HUES48 (cell line): Measurements from ENCODE around the gene DDAH1.

ENCODE experiments used
- H3K27ac ChIP-seq: one replicate; pipeline ENCODE4 v1.7.0; 2013; ENCODE audit warnings: low read depth, low read length, inconsistent platforms
- H3K27me3 ChIP-seq: 2 replicates; pipeline ENCODE4 v1.6.1; 2013; ENCODE audit warnings: mild to moderate bottlenecking, low read length; ENCODE audit not compliant: control insufficient read depth, insufficient read depth
- H3K36me3 ChIP-seq: 2 replicates; pipeline ENCODE4 v1.6.1; 2013; ENCODE audit warnings: low read length; ENCODE audit not compliant: control insufficient read depth, insufficient read depth
- H3K4me1 ChIP-seq: 2 replicates; pipeline ENCODE4 v1.6.1; 2013; ENCODE audit warnings: mild to moderate bottlenecking, low read length; ENCODE audit not compliant: control insufficient read depth, insufficient read depth
- H3K4me3 ChIP-seq: 2 replicates; pipeline ENCODE4 v1.5.1; 2013; ENCODE audit warnings: mild to moderate bottlenecking, low read depth, low read length
- H3K9ac ChIP-seq: 2 replicates; pipeline ENCODE4 v1.6.1; 2013; ENCODE audit warnings: mild to moderate bottlenecking, low read depth, low read length, moderate library complexity
- H3K9me3 ChIP-seq: 2 replicates; pipeline ENCODE4 v1.6.1; 2013; ENCODE audit warnings: low read length; ENCODE audit not compliant: control insufficient read depth, insufficient read depth

Gene DDAH1

DNA sequence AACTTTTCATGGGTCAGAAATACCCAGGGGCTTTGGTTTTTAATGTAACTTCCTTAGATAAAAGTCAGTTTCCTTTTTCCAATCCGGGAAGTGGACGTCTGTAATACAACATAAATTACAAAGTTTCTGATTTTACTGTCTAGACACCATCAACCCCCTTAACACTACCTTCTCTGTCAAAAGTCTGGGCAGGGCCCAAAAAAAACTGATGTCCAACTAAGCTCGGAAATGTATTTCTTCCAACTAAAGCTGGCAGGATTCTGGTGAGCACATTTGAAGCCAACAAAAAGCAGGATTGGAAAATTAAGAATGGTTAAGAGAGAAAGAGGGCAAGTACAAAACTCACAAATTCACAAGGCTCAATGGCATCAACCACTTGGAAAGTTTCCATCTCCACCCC is 24.3 kb downstream of the DDAH1 start:
- Histone ChIP-seq H3K27me3 (no peaks in the 10 kb centered on the region), H3K27ac (no peak overlapping the region), H3K9me3 (no peaks in the 10 kb centered on the region), H3K9ac (no peak overlapping the region), H3K4me3 (no peak overlapping the region), H3K36me3 (no peaks in the 10 kb centered on the region), H3K4me1 (peaks cover 29% of the 10 kb centered on the region)

DNA sequence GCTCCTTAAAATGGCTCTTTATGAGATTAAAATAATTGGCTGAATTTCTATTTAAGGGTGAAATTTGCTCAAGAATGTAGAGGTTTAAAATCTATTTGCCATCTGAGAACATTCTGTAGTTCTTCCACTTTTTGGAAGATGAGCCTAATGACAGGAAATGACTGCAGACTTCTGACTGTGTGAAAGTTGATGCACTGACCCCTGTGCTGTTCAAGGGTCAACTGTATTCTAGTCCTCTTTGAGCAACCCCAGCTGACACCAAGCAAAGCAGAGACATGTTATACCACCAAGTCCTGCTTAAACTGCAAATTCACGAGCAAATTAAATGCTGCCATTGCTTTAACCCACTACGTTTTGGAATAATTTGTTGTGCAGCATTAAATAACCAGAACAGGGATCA is 26.6 kb downstream of the DDAH1 start:
- Histone ChIP-seq H3K9ac (no peak overlapping the region), H3K4me3 (no peak overlapping the region), H3K4me1 (peaks cover 29% of the 10 kb centered on the region), H3K27me3 (no peaks in the 10 kb centered on the region), H3K27ac (no peak overlapping the region), H3K36me3 (no peaks in the 10 kb centered on the region), H3K9me3 (no peaks in the 10 kb centered on the region)

DNA sequence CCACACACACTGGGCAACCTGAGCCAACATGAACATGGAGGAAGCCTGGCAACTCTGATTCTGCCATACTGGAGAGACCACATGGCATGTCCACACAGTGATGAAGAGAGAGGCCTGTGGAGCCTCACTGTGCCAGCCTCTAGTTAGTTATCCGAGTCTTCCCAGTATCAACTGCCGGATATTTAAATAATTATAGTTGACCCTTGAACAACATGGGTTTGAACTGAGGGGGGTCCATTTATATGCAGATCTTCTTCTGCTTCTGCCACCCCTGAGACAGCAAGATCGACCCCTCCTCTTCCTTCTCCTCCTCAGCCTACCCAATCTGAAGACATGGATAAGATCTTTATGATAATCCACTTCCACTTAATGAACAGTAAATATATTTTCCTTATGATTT is 27.8 kb downstream of the DDAH1 start:
- Histone ChIP-seq H3K27me3 (no peaks in the 10 kb centered on the region), H3K4me1 (peaks cover 29% of the 10 kb centered on the region), H3K36me3 (no peaks in the 10 kb centered on the region), H3K27ac (no peak overlapping the region), H3K4me3 (no peak overlapping the region), H3K9me3 (no peaks in the 10 kb centered on the region), H3K9ac (no peak overlapping the region)

DNA sequence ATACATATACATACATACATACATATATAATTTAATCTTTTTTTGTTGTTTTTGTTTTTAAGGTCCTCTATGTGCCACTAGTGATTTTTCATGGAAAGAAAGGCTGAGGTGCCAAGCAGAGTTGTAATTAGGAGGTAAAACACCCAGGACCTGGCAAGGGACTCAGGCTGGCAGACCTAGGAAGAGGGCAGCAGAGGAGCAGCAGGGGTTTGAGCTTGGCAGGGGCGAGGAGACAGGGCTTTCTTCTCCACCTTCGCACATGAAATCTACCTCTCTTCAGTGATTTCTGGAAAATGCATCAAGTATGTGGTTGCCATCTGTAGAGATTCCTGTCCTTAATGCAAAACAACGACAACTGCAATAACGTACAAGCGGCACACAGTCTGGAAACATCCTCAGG is 31.9 kb downstream of the DDAH1 start:
- H3K9ac ChIP-seq = no peak overlapping the region
- no peak overlapping the region for H3K4me3 ChIP-seq
- H3K4me1 ChIP-seq = peaks cover 18% of the 10 kb centered on the region
- no peaks in the 10 kb centered on the region for H3K9me3 ChIP-seq
- no peaks in the 10 kb centered on the region for H3K36me3 ChIP-seq
- H3K27ac ChIP-seq = no peak overlapping the region
- no peaks in the 10 kb centered on the region for H3K27me3 ChIP-seq

DNA sequence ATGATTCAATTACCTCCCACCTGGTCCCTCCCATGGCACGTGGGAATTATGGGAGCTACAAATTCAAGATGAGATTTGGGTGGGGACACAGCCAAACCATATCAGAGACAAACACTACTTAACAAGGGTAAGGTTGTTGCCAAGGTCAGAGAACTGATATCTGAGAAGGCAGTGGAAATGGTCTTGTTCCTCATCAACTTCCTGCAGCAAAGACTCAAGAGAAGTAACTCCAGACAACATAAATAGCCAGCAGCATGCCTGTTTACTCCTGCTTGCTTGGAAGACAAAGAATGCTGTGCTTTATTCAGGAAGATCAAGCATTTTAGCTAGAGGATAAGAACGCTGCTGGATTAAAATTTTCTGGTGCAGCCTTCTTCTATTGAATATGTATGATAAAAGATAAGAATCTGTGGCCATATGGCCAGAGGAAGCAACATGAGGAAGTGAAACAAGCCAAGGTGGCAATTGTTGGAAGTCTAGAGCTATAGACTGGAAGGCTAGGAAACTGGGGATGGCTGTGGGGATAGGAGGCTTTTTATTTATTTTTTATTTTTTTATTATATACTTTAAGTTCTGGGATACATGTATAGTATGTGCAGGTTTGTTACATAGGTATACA is 36.4 kb downstream of the DDAH1 start:
- H3K4me3 ChIP-seq = no peak overlapping the region
- no peaks in the 10 kb centered on the region for H3K36me3 ChIP-seq
- no peaks in the 10 kb centered on the region for H3K27me3 ChIP-seq
- H3K9me3 ChIP-seq = no peaks in the 10 kb centered on the region
- H3K27ac ChIP-seq = no peak overlapping the region
- H3K4me1 ChIP-seq = peaks cover 9% of the 10 kb centered on the region; the same call in 1 of the 2 replicates
- no peak overlapping the region for H3K9ac ChIP-seq

DNA sequence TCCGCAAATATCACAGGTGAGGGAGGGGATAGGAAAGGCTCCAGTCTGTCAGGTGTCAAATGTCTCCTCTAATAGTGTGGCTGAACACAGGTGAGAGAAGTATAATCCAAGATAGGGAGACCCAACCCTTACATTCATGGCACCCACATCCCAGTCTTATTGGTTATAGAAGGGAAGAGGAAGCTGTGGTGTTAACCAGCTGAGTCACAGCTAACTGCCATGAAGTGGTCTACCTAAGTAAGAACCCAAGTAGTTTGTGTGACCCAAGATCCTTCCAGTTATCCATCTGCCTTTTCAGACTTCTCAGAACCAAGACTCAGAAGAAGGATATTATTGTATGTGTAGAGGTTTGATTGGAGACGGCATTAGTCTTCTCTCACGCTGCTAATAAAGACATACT is 37.1 kb downstream of the DDAH1 start:
- no peak overlapping the region for H3K9ac ChIP-seq
- no peak overlapping the region for H3K4me3 ChIP-seq
- H3K36me3 ChIP-seq = no peaks in the 10 kb centered on the region
- no peak overlapping the region for H3K27ac ChIP-seq
- H3K9me3 ChIP-seq = no peaks in the 10 kb centered on the region
- H3K27me3 ChIP-seq = no peaks in the 10 kb centered on the region
- peaks cover 9% of the 10 kb centered on the region; the same call in 1 of the 2 replicates for H3K4me1 ChIP-seq

DNA sequence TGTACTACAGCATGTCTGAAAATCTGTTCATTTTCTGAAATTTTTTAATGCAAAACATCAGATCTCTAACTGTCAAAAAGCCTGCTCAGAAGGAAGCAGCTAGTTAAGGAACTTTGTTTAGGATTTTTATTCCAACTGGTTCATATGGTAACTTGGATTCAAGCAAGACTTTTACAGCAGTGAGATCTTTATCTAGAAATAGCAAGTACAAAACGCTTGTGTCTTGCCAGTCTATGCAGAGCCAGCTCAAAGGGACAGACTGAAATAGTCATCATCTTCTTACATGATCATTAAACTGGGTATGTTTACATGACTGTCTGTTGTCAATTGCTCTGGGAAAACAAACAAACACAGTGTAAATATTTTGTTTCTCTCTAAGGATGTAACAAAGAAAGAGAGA is 37.6 kb downstream of the DDAH1 start:
- H3K36me3 ChIP-seq = no peaks in the 10 kb centered on the region
- no peaks in the 10 kb centered on the region for H3K9me3 ChIP-seq
- peaks cover 9% of the 10 kb centered on the region; the same call in 1 of the 2 replicates for H3K4me1 ChIP-seq
- no peaks in the 10 kb centered on the region for H3K27me3 ChIP-seq
- no peak overlapping the region for H3K4me3 ChIP-seq
- no peak overlapping the region for H3K9ac ChIP-seq
- no peak overlapping the region for H3K27ac ChIP-seq

DNA sequence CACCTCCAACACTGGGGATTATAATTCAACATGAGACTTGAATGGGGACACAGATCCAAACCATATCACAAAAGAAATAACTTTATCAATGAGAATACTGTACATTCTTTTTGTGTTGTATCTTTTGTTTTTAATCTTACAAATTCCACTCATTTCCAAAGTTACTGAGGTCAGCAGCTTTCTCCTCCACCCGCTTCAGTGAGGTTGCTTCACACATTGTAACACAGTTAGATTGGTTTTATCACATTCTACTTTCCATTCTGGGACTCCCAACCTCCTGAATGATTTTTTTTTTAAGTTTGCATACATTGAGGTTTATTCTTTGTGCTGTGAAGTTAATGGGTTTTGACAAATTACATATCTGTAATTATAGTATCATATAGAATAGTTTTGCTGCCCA is 43.8 kb downstream of the DDAH1 start:
- H3K27ac ChIP-seq = no peak overlapping the region
- H3K9ac ChIP-seq = no peak overlapping the region
- H3K9me3 ChIP-seq = peaks cover 2% of the 10 kb centered on the region
- no peaks in the 10 kb centered on the region; the same call in 1 of the 2 replicates for H3K4me1 ChIP-seq
- H3K4me3 ChIP-seq = no peak overlapping the region
- H3K36me3 ChIP-seq = no peaks in the 10 kb centered on the region
- no peaks in the 10 kb centered on the region for H3K27me3 ChIP-seq

DNA sequence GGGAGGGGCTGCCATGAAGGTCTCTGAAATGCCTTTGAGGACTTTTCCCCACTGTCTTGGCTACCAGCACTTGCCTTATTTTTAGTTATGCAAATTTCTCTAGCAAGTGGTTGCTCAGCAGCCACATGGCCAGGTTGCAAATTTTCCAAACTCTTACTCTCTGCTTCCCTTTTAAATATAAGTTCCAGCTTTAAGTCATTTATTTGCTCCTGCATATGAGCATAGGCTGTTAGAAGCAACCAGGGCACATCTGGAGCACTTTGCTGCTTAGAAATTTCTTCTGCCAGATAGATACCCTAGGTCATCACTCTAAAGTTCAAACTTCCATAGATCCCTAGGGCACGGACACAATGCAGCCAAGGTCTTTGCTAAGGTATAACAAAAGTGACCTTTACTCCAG is 44.8 kb downstream of the DDAH1 start:
- Histone ChIP-seq H3K27ac (no peak overlapping the region), H3K9ac (no peak overlapping the region), H3K27me3 (no peaks in the 10 kb centered on the region), H3K4me3 (no peak overlapping the region), H3K36me3 (no peaks in the 10 kb centered on the region), H3K4me1 (no peaks in the 10 kb centered on the region; the same call in 1 of the 2 replicates), H3K9me3 (peaks cover 2% of the 10 kb centered on the region)

DNA sequence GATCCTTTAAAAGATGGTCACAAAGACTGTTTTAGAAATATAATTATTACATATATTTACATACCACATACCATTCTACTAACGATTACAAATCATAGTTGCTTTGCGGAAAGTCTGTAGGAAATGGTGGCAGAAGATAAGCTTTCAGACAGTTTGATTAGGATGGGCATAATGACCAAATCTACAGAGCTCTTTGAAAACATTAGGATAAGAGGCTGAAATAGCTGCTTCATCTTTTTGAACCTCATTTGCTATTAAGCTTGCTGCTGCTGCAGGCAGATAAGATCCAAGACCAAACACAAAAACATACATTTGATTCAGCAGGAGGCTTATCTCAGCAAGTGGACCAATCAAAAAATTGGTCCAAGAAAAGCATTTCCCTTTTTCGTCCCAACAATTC is 47.1 kb downstream of the DDAH1 start:
- Histone ChIP-seq H3K27me3 (no peaks in the 10 kb centered on the region), H3K4me1 (peaks cover 8% of the 10 kb centered on the region; the same call in 1 of the 2 replicates), H3K9me3 (peaks cover 2% of the 10 kb centered on the region), H3K9ac (no peak overlapping the region), H3K27ac (no peak overlapping the region), H3K4me3 (no peak overlapping the region), H3K36me3 (no peaks in the 10 kb centered on the region)

DNA sequence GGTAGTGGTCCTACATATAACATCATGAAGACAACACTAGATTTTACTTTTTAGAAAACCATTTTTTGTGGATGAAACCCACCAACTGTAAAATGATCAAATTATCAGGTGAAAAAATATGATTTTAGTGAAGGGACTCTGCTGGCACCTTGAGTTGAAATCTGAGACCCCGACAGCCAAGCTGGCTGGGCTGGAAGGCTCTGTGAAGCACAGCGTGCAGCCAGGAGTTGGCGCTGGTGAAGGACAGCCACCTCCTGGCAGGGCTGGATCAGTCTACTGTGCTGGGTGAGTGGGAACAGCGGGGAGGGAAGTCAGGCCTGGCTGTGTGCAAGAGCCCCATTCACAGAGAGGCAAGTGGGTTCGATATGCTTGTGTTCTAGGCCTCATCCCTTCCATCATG is 47.9 kb downstream of the DDAH1 start:
- no peak overlapping the region for H3K4me3 ChIP-seq
- H3K27ac ChIP-seq = no peak overlapping the region
- H3K36me3 ChIP-seq = no peaks in the 10 kb centered on the region
- no peak overlapping the region for H3K9ac ChIP-seq
- no peaks in the 10 kb centered on the region for H3K27me3 ChIP-seq
- peaks cover 12% of the 10 kb centered on the region for H3K4me1 ChIP-seq
- peaks cover 2% of the 10 kb centered on the region for H3K9me3 ChIP-seq
